CD4-positive, alpha-beta T cell treated with Interleukin-17A for 4 hours (primary cell): ENCODE results near the gene PDCL2.
"Not testable (repeated sequence)": the region's sequence is repeated elsewhere in the genome, so short reads cannot be mapped to it uniquely, and the experiment has no call there.

Experiments used
- DNase-seq: peaks from one replicate; pipeline ENCODE4 v3.0.0-alpha.2; 2020; ENCODE audit warnings: mixed read lengths

The PDCL2 gene

GRCh38 chr4:55582773-55583172, 9.3 kb downstream of the PDCL2 start:
- DNase-seq, result not testable (repeated sequence)

- DNase-seq, result no peak
Observed at GRCh38 chr4:55578341-55579010, 13.6 kb downstream of the PDCL2 start.

- no peak for DNase-seq
Observed at GRCh38 chr4:55575513-55575912, 16.5 kb downstream of the PDCL2 start.

GRCh38 chr4:55574252-55574651, 17.8 kb downstream of the PDCL2 start:
- no peak for DNase-seq

GRCh38 chr4:55571806-55572205, 20.2 kb downstream of the PDCL2 start:
- no peak for DNase-seq

GRCh38 chr4:55568905-55569504, 23.0 kb downstream of the PDCL2 start:
- no peak for DNase-seq

- no peak for DNase-seq
Observed at GRCh38 chr4:55561889-55562288, 30.2 kb downstream of the PDCL2 start.

- DNase-seq, result no peak
Observed at GRCh38 chr4:55560096-55560495, 31.9 kb downstream of the PDCL2 start.

- DNase-seq, result peak; percentile 5
Observed at GRCh38 chr4:55554453-55555030, 37.5 kb downstream of the PDCL2 start.

GRCh38 chr4:55553441-55554201, 38.4 kb downstream of the PDCL2 start:
- peak; percentile 18 for DNase-seq

GRCh38 chr4:55551964-55552363, 40.1 kb downstream of the PDCL2 start:
- not testable (repeated sequence) for DNase-seq

- DNase-seq, result no peak
Observed at GRCh38 chr4:55549888-55550287, 42.2 kb downstream of the PDCL2 start.

- DNase-seq, result no peak
Observed at GRCh38 chr4:55547918-55548317, 44.1 kb downstream of the PDCL2 start.

- DNase-seq, result no peak
Observed at GRCh38 chr4:55547466-55547770, 44.6 kb downstream of the PDCL2 start.

- DNase-seq, result peak; percentile 91
Observed at GRCh38 chr4:55546756-55547465, 45.1 kb downstream of the PDCL2 start, which contains the start of gene CLOCK. CLOCK (minus strand) TSS chr4:55546909; CDS start chr4:55482785, 64,124 bp downstream.

- DNase-seq, result no peak
Observed at GRCh38 chr4:55546506-55546755, 45.6 kb downstream of the PDCL2 start.

GRCh38 chr4:55545641-55546505, 46.2 kb downstream of the PDCL2 start:
- DNase-seq, result peak; percentile 63

GRCh38 chr4:55545151-55545550, 46.9 kb downstream of the PDCL2 start:
- no peak for DNase-seq

- DNase-seq, result no peak
Observed at GRCh38 chr4:55543858-55544257, 48.2 kb downstream of the PDCL2 start.

GRCh38 chr4:55540271-55540670, 51.8 kb downstream of the PDCL2 start:
- no peak for DNase-seq

- DNase-seq, result no peak
Observed at GRCh38 chr4:55539658-55540057, 52.4 kb downstream of the PDCL2 start.

- no peak for DNase-seq
Observed at GRCh38 chr4:55538531-55538930, 53.5 kb downstream of the PDCL2 start.
